RWPE1 (cell line): ENCODE data around the gene FAM180B.
"Not testable (repeated sequence)": the region's sequence is repeated elsewhere in the genome, so short reads cannot be mapped to it uniquely, and the experiment has no call there.

Source experiments
- CTCF ChIA-PET: fragments of 350-600 bp; sonication (Branson Sonifier 250); formaldehyde crosslinking; extraction: SDS; loops from one replicate; lab custom pipeline; 2021; lab: Yijun Ruan, JAX
- POLR2A ChIA-PET: fragments of 400-600 bp; formaldehyde crosslinking; extraction: SDS; loops from one replicate; lab custom pipeline; 2020; ENCODE audit warnings: antibody characterized with exemption; ENCODE audit not compliant: low non-redundant PET; lab: Yijun Ruan, JAX
- DNase-seq: peaks from one replicate; pipeline ENCODE4 v3.0.0; 2012; ENCODE audit warnings: low spot score
- H3K27ac ChIP-seq: fragments of 450-650 bp; 2 replicates; pipeline ENCODE4 v1.5.1; 2017
- CTCF ChIP-seq: fragments of 450-650 bp; conservative IDR thresholded peaks from 2 replicates; pipeline ENCODE4 v1.5.1; 2017; ENCODE audit warnings: low read depth, mild to moderate bottlenecking

The FAM180B gene

GRCh38 chr11:47558695-47559094, 27.8 kb upstream of the FAM180B start:
- DNase-seq, result no peak
- ChIA-PET CTCF (no interaction called here), POLR2A (no interaction called here)
- TF ChIP-seq CTCF, result no peak
- H3K27ac ChIP-seq, result no peak overlapping the region

- CTCF ChIA-PET, result no interaction called here
- POLR2A ChIA-PET, result no interaction called here
- no peak for TF ChIP-seq CTCF
- DNase-seq, result no peak
- peak overlapping the region; percentile 34; the same call in 1 of the 2 replicates for H3K27ac ChIP-seq
These were observed 26.1 kb upstream of the FAM180B start for GRCh38 chr11:47560426-47560825.

DNA sequence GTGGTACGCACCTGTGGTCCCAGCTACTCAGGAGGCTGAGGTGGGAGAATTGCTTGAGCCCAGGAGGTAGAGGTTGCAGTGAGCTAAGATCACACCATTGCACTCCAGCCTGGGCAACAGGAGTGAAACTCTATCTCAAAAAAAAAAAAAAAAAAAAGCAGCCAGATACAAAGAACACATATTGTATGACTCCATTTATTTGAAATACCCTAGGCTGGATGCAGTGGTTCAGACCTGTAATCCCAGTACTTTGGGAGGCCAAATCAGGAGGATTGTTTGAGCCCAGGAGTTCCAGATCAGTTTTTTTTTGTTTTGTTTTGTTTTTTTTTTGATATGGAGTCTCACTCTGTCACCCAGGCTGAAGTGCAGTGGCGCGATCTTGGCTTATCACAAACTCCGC, 24.1 kb upstream of the FAM180B start:
- peak overlapping the region; percentile 80; the same call in 1 of the 2 replicates for H3K27ac ChIP-seq
- POLR2A ChIA-PET, result interaction anchor here (0.6 kb wide), 1 partner anchor 19 kb away, joined by 3 read pairs; no protein-coding TSS in a partner anchor
- DNase-seq, CTCF ChIA-PET: not testable (repeated sequence)

- CTCF ChIA-PET, result interaction anchor here (0.8 kb wide), 1 partner anchor 11 kb away, joined by 4 read pairs; the partner anchor contains the start of gene CELF1
- peak overlapping the region; percentile 80 for H3K27ac ChIP-seq
- DNase-seq, POLR2A ChIA-PET: not testable (repeated sequence)
These were observed 22.1 kb upstream of the FAM180B start for GRCh38 chr11:47564366-47564765.

GRCh38 chr11:47564933-47565339, 21.5 kb upstream of the FAM180B start:
- ChIA-PET POLR2A (no interaction called here), CTCF (interaction anchor here (0.8 kb wide), 1 partner anchor 12 kb away, joined by 4 read pairs; the partner anchor contains the start of gene CELF1)
- no peak for DNase-seq
- TF ChIP-seq CTCF, result no peak
- peak overlapping the region; percentile 80 for H3K27ac ChIP-seq

DNA sequence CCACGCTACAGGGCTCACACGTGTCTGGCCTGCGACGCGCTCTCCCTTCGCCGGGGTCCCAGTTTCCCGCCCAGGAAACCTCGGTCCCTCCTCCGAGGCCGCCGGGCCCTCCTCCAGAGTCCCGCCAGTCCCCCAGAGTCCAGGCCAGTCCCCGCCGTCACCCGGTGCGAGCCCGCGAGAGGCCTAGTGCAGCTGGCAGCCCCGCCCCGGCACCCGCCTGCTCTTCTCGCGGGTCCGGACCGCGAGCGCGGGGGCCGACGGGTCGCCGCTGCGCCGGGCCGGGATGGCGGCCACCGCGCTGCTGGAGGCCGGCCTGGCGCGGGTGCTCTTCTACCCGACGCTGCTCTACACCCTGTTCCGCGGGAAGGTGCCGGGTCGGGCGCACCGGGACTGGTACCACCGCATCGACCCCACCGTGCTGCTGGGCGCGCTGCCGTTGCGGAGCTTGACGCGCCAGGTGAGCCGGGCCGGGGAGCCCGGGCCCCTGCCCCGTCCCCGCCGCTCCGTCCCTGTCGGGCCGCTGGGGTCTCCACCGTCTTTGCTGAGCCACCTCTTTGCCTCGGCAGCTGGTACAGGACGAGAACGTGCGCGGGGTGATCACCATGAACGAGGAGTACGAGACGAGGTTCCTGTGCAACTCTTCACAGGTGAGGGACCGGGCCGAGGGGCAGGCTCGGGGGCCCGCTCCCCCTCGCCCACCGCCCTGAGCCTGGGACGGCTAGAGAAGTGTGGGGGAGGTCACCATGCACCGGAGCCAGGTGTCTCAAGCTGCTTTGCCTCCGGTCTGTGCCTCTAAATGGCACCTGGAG, 20.9 kb upstream of the FAM180B start, which contains the start of gene PTPMT1:
PTPMT1 (plus strand) TSS at position 260 of the 809 bp plus-strand sequence; CDS start at position 284, 24 bp downstream.
- DNase-seq, result peak; percentile 57
- TF ChIP-seq CTCF, result no peak
- ChIA-PET POLR2A (no interaction called here), CTCF (interaction anchor here (0.8 to 1.2 kb wide), 2 partner anchors 12 to 14 kb away, joined by 4 to 8 read pairs; partner anchors contain the start of gene CELF1)
- peak within 1 kb of the TSS; percentile 80 for H3K27ac ChIP-seq

DNA sequence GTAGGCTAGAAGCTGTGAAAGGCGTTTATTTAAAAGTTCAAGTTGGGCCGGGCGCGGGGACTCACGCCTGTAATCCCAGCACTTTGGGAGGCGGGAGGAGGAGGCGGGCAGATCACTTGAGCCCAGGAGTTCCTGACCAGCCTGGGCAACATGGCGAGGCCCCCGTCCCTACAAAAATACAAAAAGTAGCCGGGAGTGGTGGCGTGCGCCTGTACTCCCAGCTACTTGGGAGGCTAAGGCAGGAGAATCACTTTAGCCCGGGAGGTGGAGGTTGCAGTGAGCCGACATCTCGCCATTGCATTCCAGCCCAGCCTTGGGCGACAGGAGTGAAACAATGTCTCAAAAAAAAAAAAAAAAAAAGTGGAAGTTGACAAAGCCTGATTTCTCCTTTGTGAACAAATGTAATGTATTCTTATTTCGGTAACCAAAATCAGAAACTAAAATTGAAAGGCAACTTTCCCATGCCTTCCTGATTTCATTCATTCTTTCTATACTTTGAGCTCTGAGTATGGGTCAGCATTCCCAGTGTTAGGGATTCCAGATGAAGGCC, 20.3 kb upstream of the FAM180B start:
- H3K27ac ChIP-seq, result peak overlapping the region; percentile 80
- CTCF ChIA-PET, result interaction anchor here (0.7 to 1.2 kb wide), 2 partner anchors 14 to 63 kb away, joined by 4 to 8 read pairs; no protein-coding TSS in a partner anchor
- no peak for TF ChIP-seq CTCF
- POLR2A ChIA-PET, result no interaction called here
- DNase-seq, result no peak
